Suppressor macrophage (primary cell): Measurements from ENCODE around the gene BID.
A peak's percentile ranks its signal among the peaks of the same experiment; 100 is the strongest.

Experiments
- DNase-seq, 4 experiments: peaks; one replicate each; pipeline ENCODE4 v3.0.0-alpha.2; 2020 to 2022

BID gene

DNA sequence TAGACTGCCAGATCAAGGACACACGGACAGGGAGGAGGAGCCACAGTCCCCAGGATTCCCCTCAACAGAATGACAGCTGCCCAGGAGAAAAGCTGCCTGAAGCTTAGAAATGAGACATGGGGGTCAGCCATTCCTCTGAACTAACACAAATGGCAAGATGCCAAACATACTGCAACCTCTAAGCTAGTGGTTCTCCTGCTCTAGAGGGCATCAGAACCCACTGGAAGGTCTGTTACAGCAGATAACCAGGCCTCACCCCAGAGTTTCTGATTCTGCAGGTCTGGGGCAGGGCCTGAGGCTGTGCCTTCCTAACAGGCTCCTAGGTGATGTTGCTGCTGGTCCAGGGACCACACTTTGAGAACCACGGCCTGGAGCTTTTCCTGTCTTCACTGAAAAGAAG lies 28.6 kb upstream of the BID start:
- DNase-seq: no peak

DNA sequence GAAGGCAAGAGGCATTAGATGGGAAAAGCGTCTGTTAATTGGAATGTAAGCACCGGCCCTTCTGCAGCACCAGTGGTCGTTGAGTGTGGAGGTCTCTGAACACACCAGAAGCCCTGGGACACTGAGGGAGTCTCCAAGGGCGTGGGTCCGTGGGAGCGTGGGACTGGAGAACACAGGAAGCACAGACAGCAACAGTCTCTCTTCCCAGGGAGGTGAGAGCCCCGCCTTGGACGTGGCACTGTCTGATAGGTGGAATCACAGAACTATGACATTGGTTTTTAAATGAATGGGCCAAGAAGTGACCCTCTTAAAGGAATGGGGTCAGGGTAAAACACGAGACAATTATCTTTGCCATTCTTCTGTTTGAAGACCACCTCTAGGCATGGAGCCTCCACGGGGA lies 28.1 kb upstream of the BID start:
- DNase-seq: no peak

- peak; percentile 81 to 92 (median 86) for DNase-seq
Measured at GRCh38 chr22:17797721-17798559, 23.7 kb upstream of the BID start.

DNA sequence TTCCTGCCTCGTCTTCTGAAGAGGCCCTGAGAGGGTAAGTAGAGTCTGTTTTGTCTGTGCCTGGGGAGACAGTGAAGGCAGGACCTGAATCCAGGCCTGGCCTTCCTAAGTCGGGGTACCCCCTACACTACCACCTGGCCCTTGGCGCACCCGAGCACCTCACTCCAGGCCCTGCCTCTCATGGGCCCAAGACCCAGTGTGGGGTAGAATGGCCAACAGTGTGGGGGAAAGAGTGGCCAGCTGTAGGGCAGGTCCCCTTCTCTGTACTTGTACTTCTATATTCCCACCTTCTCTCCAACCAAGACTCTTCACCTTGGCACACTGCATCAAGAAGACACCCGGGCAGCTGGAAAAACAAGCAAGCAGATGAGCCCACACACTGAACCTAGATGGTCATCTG lies 22.4 kb upstream of the BID start:
- DNase-seq: no peak

- DNase-seq: no peak
Measured at GRCh38 chr22:17795661-17796548, 21.6 kb upstream of the BID start.

DNA sequence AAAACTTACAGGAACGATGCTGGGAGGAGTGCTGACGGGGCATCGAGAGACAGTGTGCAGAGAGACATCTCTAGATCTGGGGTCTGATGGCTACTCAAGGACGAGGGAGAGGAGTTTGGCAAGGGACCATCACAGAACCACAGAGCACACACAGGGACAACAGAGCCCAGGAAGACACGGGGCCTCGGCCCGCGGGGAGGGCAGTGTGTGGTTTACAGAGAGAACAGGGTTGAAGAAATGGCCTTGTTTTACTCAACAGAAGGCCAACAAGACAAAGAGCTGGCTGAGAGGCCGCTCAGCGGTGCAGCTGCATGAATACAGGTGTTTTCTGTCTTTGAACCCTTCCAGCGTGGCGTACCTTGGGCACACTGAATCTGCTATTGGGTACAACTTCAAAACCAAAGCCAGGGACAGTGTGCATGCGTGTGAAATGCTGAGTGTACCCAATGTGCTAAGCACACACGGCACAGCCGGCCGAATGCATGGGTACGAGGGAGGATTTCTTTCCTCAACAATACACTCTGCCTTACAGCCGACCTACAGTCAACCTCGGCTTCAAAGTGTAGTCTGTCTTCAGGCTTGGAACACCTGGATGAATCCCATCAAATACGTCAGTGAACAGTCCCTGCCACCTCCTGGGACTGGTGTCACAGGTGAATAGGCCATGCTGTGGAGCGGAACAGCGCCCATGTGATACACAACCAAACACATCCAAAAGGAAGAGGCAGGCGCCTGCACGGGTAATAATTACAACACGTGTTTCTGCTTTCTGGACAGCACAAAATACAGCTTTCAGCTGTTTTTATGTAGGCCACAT lies 20.7 kb upstream of the BID start:
- DNase-seq: peak in 2 of 4 experiments; percentile 29 to 48

GRCh38 chr22:17792854-17793434 lies 18.7 kb upstream of the BID start:
- no peak for DNase-seq

DNA sequence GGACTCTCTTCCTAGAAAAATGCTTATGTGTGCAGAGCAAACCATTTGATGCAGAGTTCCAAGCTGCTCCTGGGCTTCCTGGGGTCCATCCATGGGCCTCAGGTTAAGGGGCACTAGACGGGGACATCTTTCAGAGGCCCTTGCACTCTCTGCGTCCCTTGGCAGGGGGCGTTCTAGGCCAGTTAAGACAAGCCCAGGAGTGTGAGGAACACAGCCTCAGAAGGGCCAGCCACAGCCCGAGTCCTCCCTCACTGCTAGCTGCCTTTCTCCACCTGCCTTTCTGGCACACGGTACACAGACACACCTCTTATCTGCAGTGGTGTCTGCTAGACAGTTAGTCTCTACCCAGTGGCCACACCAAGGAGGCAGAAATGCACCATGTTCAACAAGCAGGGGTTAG lies 18.0 kb upstream of the BID start:
- no peak for DNase-seq

DNA sequence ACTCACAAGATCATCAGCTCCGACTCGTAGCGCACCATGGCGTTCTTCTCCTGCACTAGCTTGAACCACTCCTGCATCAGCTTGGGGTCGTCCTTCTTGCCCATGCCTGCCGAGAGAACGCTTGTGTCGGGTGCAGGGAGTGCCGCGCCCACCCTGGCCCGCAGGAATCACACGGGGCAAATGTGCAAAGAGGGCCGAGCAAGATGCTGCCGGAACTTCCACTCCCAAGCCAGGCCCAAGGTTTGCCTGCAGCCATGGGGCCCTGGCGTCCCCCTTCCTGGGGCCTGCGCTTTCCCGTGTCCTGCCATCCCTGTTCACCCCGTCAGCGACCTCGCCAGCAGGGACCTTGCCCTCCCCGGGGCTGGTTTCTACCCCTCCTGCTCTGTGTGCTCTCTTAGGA lies 16.9 kb upstream of the BID start:
- no peak for DNase-seq

DNA sequence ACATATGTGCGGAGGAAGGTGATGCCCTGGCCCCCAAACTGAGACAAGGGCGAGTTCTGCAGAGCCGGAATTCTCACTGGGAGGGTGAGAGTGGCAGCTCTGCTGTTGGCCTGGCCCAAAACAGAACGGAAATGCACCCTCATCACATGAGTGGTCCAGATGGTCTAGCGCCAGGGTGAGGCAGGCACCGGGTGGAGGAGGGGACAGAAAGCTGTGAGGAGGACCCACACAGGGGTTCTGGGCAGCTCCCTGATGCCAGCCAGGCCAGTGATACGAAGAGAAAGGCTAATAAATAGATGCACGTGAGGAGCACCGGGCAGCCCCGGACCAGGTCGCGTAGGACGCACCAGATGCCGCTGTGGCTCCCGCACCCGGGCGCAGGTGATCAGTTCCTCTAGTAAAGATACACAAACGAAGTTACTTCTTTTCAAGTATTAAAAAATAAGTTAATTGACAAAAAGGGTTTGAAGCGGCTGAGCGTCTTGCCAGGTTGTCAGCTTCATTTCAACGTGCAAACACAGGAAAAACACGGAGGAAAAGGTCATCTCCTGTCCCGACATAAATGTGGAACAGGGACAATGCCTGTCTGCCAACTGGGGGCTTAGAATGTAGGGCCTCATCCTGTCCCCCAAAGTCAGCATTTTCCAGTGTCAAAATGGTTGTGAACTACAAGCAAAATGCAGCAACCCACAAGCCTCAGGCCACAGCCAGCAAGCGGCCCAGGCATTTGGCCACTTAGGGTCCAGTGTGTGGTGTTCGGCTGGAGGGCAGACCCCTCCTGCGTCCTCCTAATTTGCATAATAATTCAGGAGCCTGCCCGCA lies 15.3 kb upstream of the BID start:
- DNase-seq: no peak

- DNase-seq: no peak
Measured at GRCh38 chr22:17788528-17789378, 14.5 kb upstream of the BID start.

GRCh38 chr22:17787716-17788330 lies 13.6 kb upstream of the BID start:
- DNase-seq: no peak

DNA sequence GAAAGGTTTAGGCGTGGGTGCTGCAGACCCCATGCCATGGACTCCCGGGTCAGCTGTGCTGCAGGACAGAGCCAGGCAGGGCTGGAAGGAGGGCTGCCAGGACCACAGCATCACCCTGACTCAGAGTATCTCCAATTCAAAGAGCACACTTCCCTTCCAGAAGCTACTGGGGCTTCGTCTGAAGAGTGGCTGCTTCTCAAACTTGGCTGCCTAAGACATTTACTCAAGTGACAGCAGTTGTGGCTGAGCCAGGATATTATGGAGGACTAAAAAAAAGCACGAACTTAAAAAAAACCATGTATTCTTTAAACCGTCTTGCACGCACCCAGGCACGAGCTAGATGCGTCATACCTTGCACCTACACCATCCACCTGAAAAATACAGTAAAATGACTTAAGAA lies 13.0 kb upstream of the BID start:
- no peak for DNase-seq

DNA sequence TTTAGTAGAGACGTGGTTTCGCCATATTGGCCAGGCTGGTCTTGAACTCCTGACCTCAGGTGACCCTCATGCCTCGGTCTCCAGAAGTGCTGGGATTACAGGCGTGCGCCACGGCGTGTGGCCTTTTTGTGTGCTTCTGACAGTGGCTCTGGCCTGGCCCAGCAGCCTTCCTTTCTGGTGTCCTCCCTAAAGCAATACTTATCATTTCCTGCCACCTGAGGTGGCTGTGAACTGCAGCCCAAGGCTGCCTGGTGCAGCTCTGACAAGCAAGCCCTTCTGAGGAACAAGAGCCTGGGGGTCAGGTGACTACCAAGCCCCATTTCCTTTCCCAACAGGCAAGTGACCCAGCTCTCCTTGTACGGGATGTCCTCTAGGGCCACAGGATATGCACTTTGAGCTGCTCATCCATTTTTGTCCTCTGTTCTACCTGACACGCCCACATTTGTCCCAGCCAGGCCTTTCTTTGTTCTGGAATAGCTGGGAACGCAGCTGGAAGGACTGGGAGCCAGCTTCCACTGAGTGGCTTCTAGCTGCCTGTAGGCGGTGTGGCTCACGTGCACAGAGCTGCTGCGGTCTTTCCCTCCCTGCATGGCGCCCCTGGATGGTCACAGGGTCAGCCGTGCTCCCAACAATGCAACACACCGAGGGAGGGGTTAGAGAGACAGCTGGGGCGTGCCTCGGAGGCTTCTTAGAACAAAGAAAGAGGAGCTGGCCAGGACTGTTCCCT lies 12.3 kb upstream of the BID start:
- peak in 2 of 4 experiments; percentile 25 to 42 for DNase-seq

DNA sequence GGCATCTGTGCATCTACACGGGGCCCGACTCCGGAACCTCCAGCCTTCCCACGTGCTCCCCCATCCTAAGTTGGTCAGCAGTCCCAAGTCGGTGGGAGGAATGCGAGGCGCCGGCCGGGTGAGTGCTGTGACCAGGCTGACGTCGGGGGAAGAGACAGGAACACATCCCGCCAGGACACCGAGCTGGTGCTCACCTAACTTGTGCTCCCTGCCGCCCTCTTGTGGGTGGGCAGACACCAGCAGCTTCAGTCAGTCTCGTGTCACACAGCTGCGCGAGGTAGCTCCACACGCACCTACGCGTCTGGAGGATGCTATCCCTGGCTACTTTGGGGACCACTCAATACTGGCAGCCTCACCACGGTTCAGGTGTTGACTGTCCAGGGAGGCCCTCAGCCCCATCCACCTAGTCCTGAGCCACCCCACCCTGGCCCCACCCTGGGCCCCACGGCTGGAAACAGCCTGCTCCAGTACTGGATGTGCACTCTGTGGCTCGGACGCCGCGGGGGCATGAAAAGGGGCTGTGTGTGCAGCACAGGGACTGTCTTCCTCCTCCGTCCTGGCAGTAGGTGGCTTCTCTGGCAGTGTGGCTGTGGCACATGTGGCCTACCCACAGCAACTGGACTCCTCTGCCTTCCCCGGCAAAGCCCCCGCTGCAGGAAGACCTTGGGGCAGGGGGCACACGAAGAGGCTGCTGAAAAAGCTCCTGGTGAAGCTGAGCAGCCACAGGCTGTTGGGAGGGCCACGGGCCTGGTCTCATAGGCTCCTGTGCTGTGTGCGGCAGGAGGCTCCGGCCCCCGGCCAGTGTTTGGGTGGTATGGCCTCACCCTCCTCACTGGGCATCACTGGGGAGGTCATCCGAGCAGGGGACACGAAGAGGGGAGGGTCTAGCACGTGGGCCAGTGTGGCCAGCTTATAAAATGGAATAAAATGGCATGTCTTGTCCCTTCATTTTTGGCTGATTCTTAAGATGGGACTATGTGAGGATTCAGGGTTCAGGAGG lies 11.2 kb upstream of the BID start:
- DNase-seq: peak; percentile 77 to 87 (median 82)

DNA sequence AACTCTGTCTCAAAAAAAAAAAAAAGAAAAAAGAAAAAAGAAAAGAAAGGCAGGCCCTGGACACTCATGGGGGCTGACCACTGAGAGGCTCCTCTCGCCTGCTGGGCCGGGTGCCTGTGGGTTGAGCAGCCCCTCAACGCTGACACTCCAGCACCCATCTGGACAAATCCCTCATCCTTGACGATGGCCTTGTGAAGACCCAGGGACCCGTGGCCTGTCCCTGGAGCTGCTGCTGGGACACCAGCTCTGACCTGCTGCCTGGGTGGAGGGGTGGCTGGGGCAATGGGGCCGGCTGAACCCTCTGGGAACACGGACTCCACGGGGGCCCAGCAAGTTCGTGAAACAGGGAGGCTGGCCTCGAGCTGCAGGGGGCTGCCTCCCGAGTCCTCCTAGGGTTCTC lies 10.5 kb upstream of the BID start:
- no peak for DNase-seq

DNA sequence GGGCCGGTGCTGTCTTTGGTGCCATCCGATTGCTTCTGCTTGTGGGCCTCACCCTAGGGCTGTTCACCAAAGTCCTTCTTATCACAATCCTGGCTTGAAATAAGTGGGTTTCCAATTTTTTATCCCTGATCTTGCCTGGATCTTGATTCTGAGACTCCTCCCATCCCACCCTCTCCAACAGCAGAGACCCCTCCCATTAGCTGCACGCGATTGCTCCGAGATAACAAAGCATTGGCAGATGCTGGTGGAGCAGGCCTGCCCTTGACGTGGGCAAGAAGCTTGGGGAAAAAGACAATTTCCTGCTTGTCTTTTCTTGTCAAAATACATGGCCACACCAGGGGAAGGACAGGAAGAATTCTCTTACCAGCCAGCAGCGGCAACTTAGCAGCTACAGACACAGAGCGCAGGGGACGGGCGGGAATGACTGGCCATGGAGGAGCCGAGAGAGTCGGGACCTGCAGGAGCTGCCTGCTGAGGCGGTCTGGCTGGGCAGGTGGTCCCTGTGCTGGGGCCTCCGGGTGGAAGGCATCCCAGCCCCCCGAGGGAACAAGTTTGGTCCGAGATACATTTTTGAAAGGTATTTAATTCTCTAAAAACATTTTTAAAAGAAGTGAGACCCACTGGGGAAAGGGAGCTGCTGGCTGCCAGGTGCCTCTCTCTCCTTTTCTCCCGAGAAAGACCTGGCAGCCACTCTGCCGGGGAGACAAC lies 9.7 kb upstream of the BID start:
- no peak for DNase-seq
